H1 (cell line): ENCODE data around the gene KNCN. TPM values are rescaled to one million over a fixed set of nuclear protein-coding genes. Genes with fewer than 3 reads are reported as not detected.

Source experiments
- CEBPB ChIP-seq: IDR thresholded peaks from 2 replicates; pipeline ENCODE4 v1.6.1; 2012; ENCODE audit warnings: low read depth, low read length
- polyA plus RNA-seq, 7 experiments: library from polyadenylated mRNA; depleted of rRNA in 3 of 7; stranded (reverse) in 5 of 7; unstranded in 2 of 7; fragments of >200 nt in 5 of 7; fragments of 200-250 nt in 2 of 7; gene quantifications; 1 replicate in 5 of 7; 2 replicates in 1 of 7; 4 replicates in 1 of 7; pipeline versions ENCODE4 v1.2.1 to v1.2.3, GENCODE V29; 2011 to 2013; ENCODE audit warnings: missing spikeins in 2 of 7, mixed read lengths in 2 of 7
- total RNA-seq: library from RNA; stranded (reverse); fragmentation: NEBNext Ultra II Directional; extraction: Animal tissue kit (Norgen Biotek cat#: 25700); gene quantifications from 2 replicates; pipeline ENCODE4 v1.2.1, GENCODE V29; 2021

KNCN gene
- total and polyA plus RNA-seq, 2 of the 8 experiments (the other 6 are each of a cell fraction or from before 2014, with no cell fraction given): not detected

DNA sequence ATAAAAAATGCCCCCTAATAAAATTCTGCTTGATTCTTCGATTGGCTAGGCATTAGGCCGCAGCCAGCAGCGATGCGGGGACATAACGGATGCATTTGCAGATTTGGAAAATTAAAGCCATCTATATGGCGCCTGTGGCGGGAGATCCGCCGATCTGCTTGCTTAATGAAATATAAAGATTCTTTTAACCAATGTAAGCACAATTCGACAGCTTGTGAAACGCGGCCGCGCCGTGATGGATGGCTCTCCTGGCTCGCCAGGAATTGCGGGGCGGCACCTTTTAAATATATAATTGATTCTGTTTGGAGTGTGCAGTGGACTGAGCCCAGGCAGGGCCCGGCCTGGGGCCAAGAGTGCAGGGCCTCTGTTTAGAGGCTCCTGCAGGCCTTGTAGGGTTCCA is 53.8 kb downstream of the KNCN start (continued):
- TF ChIP-seq CEBPB: no peak
